ENCODE data around the gene TMEM74B.
"Not testable (repeated sequence)": the region's sequence is repeated elsewhere in the genome, so short reads cannot be mapped to it uniquely, and the experiment has no call there.

Gene TMEM74B

GRCh38 chr20:1177680-1178079, 7.1 kb downstream of the TMEM74B start:
- no peak for DNase-seq

- no peak for DNase-seq
Measured at GRCh38 chr20:1174787-1175186, 10.0 kb downstream of the TMEM74B start.

GRCh38 chr20:1173698-1174097, 11.1 kb downstream of the TMEM74B start:
- DNase-seq: no peak

DNA sequence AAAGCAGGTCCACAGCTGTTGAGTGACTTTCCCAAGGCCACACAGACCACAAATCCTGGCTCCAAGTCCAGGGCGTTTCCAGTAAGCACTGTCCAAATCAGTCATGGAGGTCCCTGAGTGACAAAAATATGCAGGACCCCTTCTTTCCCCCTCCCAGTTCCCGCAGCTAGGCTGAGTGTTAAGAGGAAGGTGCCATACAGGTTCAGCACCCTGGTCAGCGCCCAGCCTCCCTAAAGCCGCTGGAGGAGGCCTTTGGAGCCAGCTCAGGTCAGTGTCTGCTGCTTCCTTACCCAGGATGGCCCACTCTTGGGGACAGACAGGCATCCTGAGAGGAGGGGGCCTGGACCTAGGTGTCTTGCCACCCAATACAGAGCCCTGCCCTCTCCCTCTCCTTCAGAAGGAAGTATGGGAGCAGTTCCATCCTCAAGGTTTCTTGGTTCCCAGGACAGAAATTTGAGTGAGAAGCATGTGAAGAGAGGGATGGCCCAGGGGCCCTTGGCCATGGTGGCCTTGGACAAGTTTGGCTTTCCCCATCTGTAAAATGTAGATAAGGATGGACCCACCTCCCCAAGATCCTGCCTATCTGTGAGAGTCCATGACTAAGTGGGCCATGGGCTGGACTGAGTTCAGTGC, 13.2 kb downstream of the TMEM74B start:
- DNase-seq: peak; percentile 34

GRCh38 chr20:1169224-1169623, 15.6 kb downstream of the TMEM74B start:
- DNase-seq: no peak

- no peak for DNase-seq
Measured at GRCh38 chr20:1166948-1167720, 17.6 kb downstream of the TMEM74B start.

DNA sequence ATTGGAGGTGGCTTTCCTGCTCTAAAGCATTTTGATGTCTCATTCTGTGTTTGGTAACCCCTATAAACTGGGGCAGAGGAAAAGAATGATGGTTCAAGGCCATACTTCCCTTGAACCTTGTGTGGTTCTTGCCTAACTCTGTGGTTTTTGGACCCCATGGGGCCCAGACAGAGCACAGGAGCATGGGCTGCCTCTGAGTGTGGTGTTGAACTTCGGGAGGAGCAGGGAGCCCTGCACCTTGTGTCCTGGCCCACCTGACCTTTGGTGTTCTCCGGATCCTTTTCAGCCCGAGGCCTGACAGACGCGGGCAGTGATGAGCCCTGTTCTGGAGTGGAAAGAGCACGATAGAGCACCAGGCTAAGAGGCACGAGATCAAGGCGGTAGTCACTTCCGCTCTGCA, 18.8 kb downstream of the TMEM74B start:
- DNase-seq: no peak

GRCh38 chr20:1165521-1165920, 19.3 kb downstream of the TMEM74B start:
- DNase-seq: no peak

DNA sequence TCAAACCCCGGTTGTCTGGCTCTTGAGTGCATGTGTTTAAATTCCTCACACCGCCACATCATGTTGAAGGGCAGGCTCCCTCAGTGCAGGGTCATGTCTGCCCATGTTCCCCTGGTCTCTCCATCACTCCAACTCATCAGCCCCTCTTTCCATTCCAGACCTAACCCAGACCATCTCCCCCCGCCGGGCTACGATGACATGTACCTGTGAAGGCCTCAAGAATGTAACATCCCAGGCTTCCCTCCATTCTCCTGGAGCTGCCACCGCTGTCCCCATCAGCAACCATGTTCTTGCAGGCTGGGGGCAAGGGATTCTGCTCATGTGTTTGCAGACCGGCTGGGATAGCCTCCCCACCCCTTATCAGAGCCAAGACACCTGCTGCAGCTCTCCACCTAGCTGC, 19.9 kb downstream of the TMEM74B start:
- DNase-seq: no peak

GRCh38 chr20:1163653-1164052, 21.1 kb downstream of the TMEM74B start:
- no peak for DNase-seq

- DNase-seq: no peak
Measured at GRCh38 chr20:1163105-1163504, 21.7 kb downstream of the TMEM74B start.

DNA sequence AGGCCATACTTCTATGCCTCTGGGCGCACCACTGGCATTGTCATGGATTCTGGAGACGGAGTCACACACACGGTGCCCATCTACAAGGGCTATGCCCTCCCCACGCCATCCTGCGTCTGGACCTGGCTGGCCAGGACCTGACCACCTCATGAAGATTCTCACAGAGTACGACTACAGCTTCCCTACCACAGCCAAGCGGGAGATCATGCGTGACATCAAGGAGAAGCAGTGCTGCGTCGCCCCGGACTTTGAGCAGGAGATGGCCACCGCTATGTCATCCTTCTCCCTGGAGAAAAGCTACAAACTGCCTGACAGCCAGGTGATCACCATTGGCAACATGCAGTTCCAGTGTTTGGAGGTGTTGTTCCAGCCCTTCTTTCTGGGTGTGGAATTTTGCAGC, 23.8 kb downstream of the TMEM74B start:
- no peak for DNase-seq

DNA sequence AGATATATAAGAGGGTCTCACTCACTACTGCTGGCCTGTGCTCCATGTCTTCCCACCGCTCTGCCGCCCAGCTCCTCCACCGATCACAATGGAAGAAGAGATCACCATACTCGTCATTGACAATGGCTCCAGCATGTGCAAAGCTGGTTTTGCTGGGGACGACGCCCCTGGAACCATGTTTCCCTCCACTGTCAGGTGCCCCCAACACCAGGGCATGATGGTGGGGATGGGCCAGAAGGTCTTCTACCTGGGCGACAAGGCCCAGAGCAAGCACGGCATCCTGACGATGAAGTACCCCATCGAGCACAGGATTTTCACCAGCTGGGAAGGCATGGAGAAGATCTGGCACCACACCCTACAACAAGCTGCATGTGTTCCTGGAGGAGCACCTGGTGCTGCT, 24.3 kb downstream of the TMEM74B start:
- DNase-seq: no peak

- DNase-seq: no peak
Measured at GRCh38 chr20:1155342-1155741, 29.4 kb downstream of the TMEM74B start.

DNA sequence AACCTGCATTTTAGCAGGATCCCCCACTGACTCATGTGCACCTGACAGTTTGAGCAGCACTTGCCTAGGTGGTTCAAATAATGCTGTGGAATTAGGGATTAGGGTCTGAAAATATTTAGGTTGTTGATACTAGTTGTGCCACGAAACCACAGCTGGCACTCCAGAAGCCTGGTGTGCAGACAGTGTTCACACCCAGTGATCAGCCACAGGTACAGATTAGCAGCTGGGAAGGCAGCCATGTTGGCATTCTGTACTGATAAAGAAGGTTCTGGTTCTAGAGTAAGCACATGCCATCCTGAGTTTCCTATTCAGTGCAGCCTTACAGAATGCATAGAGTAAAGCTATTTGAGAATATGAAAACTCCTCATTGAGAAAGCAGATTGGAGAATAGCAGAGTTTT, 30.1 kb downstream of the TMEM74B start:
- DNase-seq: no peak

GRCh38 chr20:1154226-1154625, 30.6 kb downstream of the TMEM74B start:
- no peak for DNase-seq

DNA sequence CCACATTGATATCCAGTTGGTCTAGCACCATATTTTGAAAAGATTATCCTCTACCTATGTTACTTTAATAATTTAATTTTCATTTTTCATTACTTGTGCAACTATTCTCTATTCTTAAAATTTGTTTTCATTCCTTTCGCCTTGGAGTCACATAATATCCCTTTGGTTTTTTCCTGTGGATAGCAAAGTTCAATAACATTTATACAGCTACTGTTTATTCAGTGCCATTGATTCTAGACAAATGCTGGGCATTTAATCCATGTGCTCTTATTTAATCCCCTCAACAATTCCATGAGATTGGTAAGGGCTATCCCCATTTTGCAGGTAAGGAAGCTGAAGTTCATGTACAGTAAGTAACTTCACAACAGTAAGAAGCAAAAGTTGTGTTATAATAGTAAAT, 33.8 kb downstream of the TMEM74B start:
- DNase-seq: no peak

GRCh38 chr20:1150218-1150617, 34.6 kb downstream of the TMEM74B start:
- DNase-seq: no peak

GRCh38 chr20:1149812-1150211, 35.0 kb downstream of the TMEM74B start:
- not testable (repeated sequence) for DNase-seq

- no peak for DNase-seq
Measured at GRCh38 chr20:1146957-1147356, 37.8 kb downstream of the TMEM74B start.

DNA sequence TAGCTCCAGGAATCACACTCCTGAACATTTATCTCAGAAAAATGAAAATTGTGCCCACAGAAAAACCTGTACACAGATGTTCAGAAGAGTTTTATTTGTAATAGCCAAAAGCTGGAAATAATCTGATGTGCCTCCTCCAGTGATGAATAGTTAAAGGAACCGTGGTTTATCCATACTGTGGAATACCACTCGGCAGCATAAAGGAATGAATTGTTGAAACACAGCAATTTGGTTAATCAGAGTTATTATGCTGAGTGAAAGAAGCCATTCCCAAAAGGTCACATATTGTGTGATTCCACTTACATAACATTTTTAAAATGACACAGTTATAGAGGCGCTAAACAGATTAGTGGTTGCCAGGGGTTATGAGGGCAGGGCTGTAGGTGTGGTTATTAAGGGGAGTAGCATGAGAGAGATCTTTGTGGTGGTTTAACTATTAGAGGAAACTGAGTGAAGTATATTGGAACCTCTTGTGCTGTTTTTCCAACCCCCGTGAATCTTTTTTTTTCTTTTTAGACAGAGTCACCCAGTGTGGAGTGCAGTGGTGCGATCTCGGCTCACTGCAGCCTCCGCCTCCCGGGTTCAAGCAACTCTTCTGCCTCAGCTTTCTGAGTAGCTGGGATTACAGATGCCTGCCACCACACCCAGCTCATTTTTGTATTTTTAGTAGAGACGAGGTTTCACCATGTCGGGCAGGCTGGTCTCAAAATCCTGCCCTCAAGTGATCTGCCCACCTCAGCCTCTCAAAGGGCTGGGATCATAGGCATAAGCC, 40.2 kb downstream of the TMEM74B start:
- no peak for DNase-seq

DNA sequence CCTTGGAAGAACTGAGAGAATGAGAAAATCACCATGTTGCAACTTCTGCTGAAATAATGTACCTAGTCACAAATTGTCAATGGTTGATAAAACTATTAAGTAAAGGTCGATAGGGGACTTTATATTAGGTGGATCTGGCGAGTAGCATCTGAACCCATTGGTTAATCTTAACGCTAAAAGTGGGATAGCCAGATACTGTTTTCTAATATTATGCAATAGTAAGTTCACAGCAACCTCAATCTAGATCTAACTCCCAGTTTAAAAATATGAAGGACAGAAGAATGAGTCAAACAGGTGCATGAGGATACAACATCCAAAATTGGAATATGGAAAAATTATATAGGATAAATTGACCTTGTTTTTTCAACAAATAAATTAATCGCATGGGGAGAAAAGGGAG, 47.5 kb downstream of the TMEM74B start:
- no peak for DNase-seq

GRCh38 chr20:1134836-1135235, 49.9 kb downstream of the TMEM74B start:
- DNase-seq: no peak

- no peak for DNase-seq
Measured at GRCh38 chr20:1134355-1134754, 50.4 kb downstream of the TMEM74B start.

Data from fibroblast of upper back skin (primary cell).